Thoracic aorta (tissue), 2 donors: ENCODE data around the gene SARDH. TPM values are rescaled to one million over a fixed set of nuclear protein-coding genes. Genes with fewer than 3 reads are reported as not detected.
A peak's percentile ranks its signal among the peaks of the same experiment; 100 is the strongest.

ENCODE experiments used
- ATAC-seq: fragments of 150-250 bp; one replicate; pipeline ENCODE4 v1.8.0; 2017; ENCODE audit warnings: low read depth; ENCODE audit not compliant: insufficient number of reproducible peaks, low FRiP score
- DNase-seq: peaks from one replicate; pipeline ENCODE4 v3.0.0-alpha.2; 2020; ENCODE audit warnings: low spot score
- H3K27ac ChIP-seq, 2 donors: fragments of 200-600 bp; sonication (generic); 1 replicate in 1 of 2; 2 replicates in 1 of 2; pipeline ENCODE4 v1.5.1; 2016; ENCODE audit warnings: mild to moderate bottlenecking in 2 of 2, moderate library complexity in 2 of 2
- H3K27me3 ChIP-seq: fragments of 200-600 bp; sonication (generic); replicated peaks from 2 replicates; pipeline ENCODE4 v1.6.0; 2016; ENCODE audit warnings: mild to moderate bottlenecking; ENCODE audit not compliant: insufficient read depth
- H3K36me3 ChIP-seq: fragments of 200-600 bp; sonication (generic); one replicate; pipeline ENCODE4 v1.5.1; 2016
- H3K4me1 ChIP-seq, 2 donors: fragments of 200-600 bp; sonication (generic); 1 replicate in 1 of 2; 2 replicates in 1 of 2; pipeline versions ENCODE4 v1.5.1 to v1.6.0; 2016; ENCODE audit warnings: low read depth in 2 of 2, mild to moderate bottlenecking in 1 of 2; ENCODE audit not compliant: control insufficient read depth in 1 of 2
- H3K4me3 ChIP-seq: fragments of 200-600 bp; sonication (generic); 2 replicates; pipeline ENCODE4 v1.5.1; 2016; ENCODE audit warnings: mild to moderate bottlenecking
- H3K9me3 ChIP-seq: fragments of 200-600 bp; sonication (generic); 2 replicates; pipeline ENCODE4 v1.5.1; 2016
- CTCF ChIP-seq: fragments of 200-600 bp; sonication (generic); IDR thresholded peaks from one replicate; pipeline ENCODE4 v1.5.1; 2019; ENCODE audit warnings: antibody characterized with exemption
- total RNA-seq, 2 donors: library from RNA; depleted of rRNA; stranded (reverse); fragments of >200 nt; gene quantifications; one replicate each; pipeline versions ENCODE4 v1.1.0 to v1.2.3, GENCODE V29; 2016

SARDH gene
- total RNA-seq, 2 donors from 2014 or later, result 1.8 to 4.3 TPM

- Histone ChIP-seq H3K27ac (no peak overlapping the region), H3K4me3 (no peak overlapping the region), H3K4me1 (no peaks in the 10 kb centered on the region), H3K36me3 (no peaks in the 10 kb centered on the region), H3K27me3 (no peaks in the 10 kb centered on the region), H3K9me3 (no peaks in the 10 kb centered on the region)
- DNase-seq (no peak), ATAC-seq (no peak)
- TF ChIP-seq CTCF, result no peak
These were observed 10.8 kb downstream of the SARDH start for GRCh38 chr9:133727277-133727875.

GRCh38 chr9:133726401-133727276, 11.5 kb downstream of the SARDH start:
- Histone ChIP-seq H3K4me3 (no peak overlapping the region), H3K9me3 (no peaks in the 10 kb centered on the region), H3K4me1 (no peaks in the 10 kb centered on the region), H3K36me3 (no peaks in the 10 kb centered on the region), H3K27ac (no peak overlapping the region), H3K27me3 (no peaks in the 10 kb centered on the region)
- DNase-seq, result no peak
- TF ChIP-seq CTCF, result peak; percentile 35
- ATAC-seq, result no peak

- Histone ChIP-seq H3K27ac (no peak overlapping the region), H3K36me3 (no peaks in the 10 kb centered on the region), H3K9me3 (no peaks in the 10 kb centered on the region), H3K27me3 (no peaks in the 10 kb centered on the region), H3K4me1 (no peaks in the 10 kb centered on the region), H3K4me3 (no peak overlapping the region)
- ATAC-seq (no peak), DNase-seq (no peak)
- no peak for TF ChIP-seq CTCF
These were observed 12.3 kb downstream of the SARDH start for GRCh38 chr9:133725886-133726285.

- ATAC-seq (no peak), DNase-seq (no peak)
- Histone ChIP-seq H3K9me3 (no peaks in the 10 kb centered on the region), H3K27ac (no peak overlapping the region), H3K4me3 (no peak overlapping the region), H3K36me3 (no peaks in the 10 kb centered on the region), H3K27me3 (no peaks in the 10 kb centered on the region), H3K4me1 (no peaks in the 10 kb centered on the region)
- TF ChIP-seq CTCF, result no peak
These were observed 19.4 kb downstream of the SARDH start for GRCh38 chr9:133718563-133719315.
